Esophagus muscularis mucosa (tissue), 4 donors: ENCODE data around the gene SURF4. TPM values are rescaled to one million over a fixed set of nuclear protein-coding genes. Genes with fewer than 3 reads are reported as not detected.
"Not testable (repeated sequence)": the region's sequence is repeated elsewhere in the genome, so short reads cannot be mapped to it uniquely, and the experiment has no call there.

Experiments used
- DNase-seq: peaks from one replicate; pipeline ENCODE4 v3.0.0-alpha.2; 2017; ENCODE audit errors: extremely low spot score
- H3K27ac ChIP-seq, 4 donors: fragments of 200-600 bp; sonication (generic); replicated peaks in 1 of 4; 1 replicate in 3 of 4; 2 replicates in 1 of 4; pipeline ENCODE4 v1.5.1; 2016 to 2019; ENCODE audit warnings: mild to moderate bottlenecking in 1 of 4
- H3K27me3 ChIP-seq, 4 donors: fragments of 200-600 bp; sonication (generic); one replicate each; pipeline versions ENCODE4 v1.5.1 to v1.6.0; 2016 to 2019
- H3K36me3 ChIP-seq, 4 donors: fragments of 200-600 bp; sonication (generic); one replicate each; pipeline ENCODE4 v1.5.1; 2016 to 2019
- H3K4me1 ChIP-seq, 4 donors: fragments of 200-600 bp; sonication (generic); one replicate each; pipeline ENCODE4 v1.5.1; 2016 to 2019
- H3K4me3 ChIP-seq, 4 donors: fragments of 200-600 bp; sonication (generic); 1 replicate in 2 of 4; 2 replicates in 2 of 4; pipeline ENCODE4 v1.5.1; 2016 to 2019; ENCODE audit warnings: mild to moderate bottlenecking in 4 of 4, moderate library complexity in 1 of 4
- H3K9me3 ChIP-seq, 4 donors: fragments of 200-600 bp; sonication (generic); 1 replicate in 3 of 4; 2 replicates in 1 of 4; pipeline ENCODE4 v1.5.1; 2016 to 2019
- EP300 ChIP-seq: sonication (generic); formaldehyde crosslinking; IDR thresholded peaks from one replicate; pipeline ENCODE4 v1.6.1; 2017; ENCODE audit warnings: antibody characterized with exemption
- POLR2A ChIP-seq: fragments of 450-650 bp; IDR thresholded peaks from one replicate; pipeline ENCODE4 v1.6.1; 2017; ENCODE audit warnings: antibody characterized with exemption, moderate library complexity, mild to moderate bottlenecking, low read depth
- POLR2AphosphoS5 ChIP-seq, 2 donors: sonication (generic); formaldehyde crosslinking; IDR thresholded peaks; one replicate each; pipeline ENCODE4 v1.6.1; 2017; ENCODE audit warnings: antibody characterized with exemption in 2 of 2
- WGBS: methylation state at CpG from one replicate; pipeline ENCODE4 v1.1.5; 2018; 5-methylcytosine and 5-hydroxymethylcytosine counted together
- intact Hi-C: fragments of 100-400 bp; cut with DNase I; formaldehyde crosslinking; loops from one replicate; pipeline ENCODE4 v1.15.1; 2023
- total RNA-seq, 4 donors: library from RNA; depleted of rRNA; stranded (reverse); fragments of >200 nt; gene quantifications; one replicate each; pipeline versions ENCODE4 v1.1.0 to v1.2.1, GENCODE V29; 2016
- TF ChIP-seq, protein P1 (sequence below), 3 experiments: fragments of 200-600 bp in 2 of 3; fragments of 450-650 bp in 1 of 3; sonication (generic) in 2 of 3; IDR thresholded peaks; one replicate each; pipeline ENCODE4 v1.5.1; 2017 to 2019; ENCODE audit warnings: antibody characterized with exemption in 3 of 3, mild to moderate bottlenecking in 2 of 3, moderate library complexity in 1 of 3

The SURF4 gene
- total RNA-seq, 4 donors from 2014 or later = 83.9 to 139 (median 127) TPM

- Histone ChIP-seq H3K27me3 (peaks cover 0 to 4% (median 0%) of the 10 kb centered on the region in 4 donors), H3K4me1 (no peaks in the 10 kb centered on the region), H3K9me3 (no peaks in the 10 kb centered on the region), H3K4me3 (no peak overlapping the region), H3K36me3 (no peaks in the 10 kb centered on the region), H3K27ac (no peak overlapping the region)
- TF ChIP-seq, protein P1, sequence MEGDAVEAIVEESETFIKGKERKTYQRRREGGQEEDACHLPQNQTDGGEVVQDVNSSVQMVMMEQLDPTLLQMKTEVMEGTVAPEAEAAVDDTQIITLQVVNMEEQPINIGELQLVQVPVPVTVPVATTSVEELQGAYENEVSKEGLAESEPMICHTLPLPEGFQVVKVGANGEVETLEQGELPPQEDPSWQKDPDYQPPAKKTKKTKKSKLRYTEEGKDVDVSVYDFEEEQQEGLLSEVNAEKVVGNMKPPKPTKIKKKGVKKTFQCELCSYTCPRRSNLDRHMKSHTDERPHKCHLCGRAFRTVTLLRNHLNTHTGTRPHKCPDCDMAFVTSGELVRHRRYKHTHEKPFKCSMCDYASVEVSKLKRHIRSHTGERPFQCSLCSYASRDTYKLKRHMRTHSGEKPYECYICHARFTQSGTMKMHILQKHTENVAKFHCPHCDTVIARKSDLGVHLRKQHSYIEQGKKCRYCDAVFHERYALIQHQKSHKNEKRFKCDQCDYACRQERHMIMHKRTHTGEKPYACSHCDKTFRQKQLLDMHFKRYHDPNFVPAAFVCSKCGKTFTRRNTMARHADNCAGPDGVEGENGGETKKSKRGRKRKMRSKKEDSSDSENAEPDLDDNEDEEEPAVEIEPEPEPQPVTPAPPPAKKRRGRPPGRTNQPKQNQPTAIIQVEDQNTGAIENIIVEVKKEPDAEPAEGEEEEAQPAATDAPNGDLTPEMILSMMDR (IDR thresholded peaks at IDR 0.05) = no peak
- no peak for TF ChIP-seq EP300
- TF ChIP-seq POLR2A = no peak
- TF ChIP-seq POLR2AphosphoS5 (IDR thresholded peaks at IDR 0.05) = no peak
- WGBS = 85% methylated on average over 10 of the region's 10 CpGs
- intact Hi-C loops = no loop called here
- no peak for DNase-seq
Observed at GRCh38 chr9:133323211-133323610, 52.6 kb downstream of the SURF4 start.

DNA sequence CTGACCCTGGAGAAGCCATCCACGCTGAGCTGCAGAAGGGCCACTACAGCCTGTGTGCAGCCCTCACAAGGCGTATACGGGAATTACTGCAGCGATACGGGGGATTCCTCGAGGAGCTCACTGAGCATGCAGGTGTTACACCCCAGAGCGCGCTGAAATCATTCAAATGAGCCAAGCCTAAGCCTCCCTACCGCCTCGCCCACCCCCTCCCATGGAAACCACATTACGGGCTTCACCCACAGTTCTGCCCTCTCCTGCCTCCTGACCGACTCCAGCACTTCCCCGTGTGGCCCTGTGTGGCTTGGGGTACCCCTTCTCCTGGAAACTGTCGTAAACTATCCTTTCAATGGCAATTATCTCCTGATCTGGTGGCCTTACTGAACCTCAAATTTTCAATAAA lies 53.2 kb downstream of the SURF4 start:
- intact Hi-C loops = no loop called here
- 84% methylated on average over 10 of the region's 14 CpGs for WGBS
- DNase-seq = no peak
- Histone ChIP-seq H3K27ac (no peak overlapping the region), H3K36me3 (no peaks in the 10 kb centered on the region), H3K27me3 (peaks cover 0 to 4% (median 0%) of the 10 kb centered on the region in 4 donors), H3K4me1 (no peaks in the 10 kb centered on the region), H3K4me3 (no peak overlapping the region), H3K9me3 (no peaks in the 10 kb centered on the region)
- TF ChIP-seq, protein P1 (IDR thresholded peaks at IDR 0.05) = no peak
- no peak for TF ChIP-seq POLR2A

- H3K4me3 ChIP-seq = no peak overlapping the region
- DNase-seq = no peak
- H3K9me3 ChIP-seq = no peaks in the 10 kb centered on the region
- intact Hi-C loops = no loop called here
- H3K27ac ChIP-seq = no peak overlapping the region
- H3K4me1 ChIP-seq = no peaks in the 10 kb centered on the region
- TF ChIP-seq POLR2AphosphoS5 (IDR thresholded peaks at IDR 0.05) = no peak
- TF ChIP-seq, protein P1 (IDR thresholded peaks at IDR 0.05) = no peak
- TF ChIP-seq POLR2A = no peak
- no peak for TF ChIP-seq EP300
- peaks cover 0 to 9% (median 0%) of the 10 kb centered on the region in 4 donors for H3K27me3 ChIP-seq
- 86% methylated on average over 13 of the region's 13 CpGs for WGBS
- no peaks in the 10 kb centered on the region for H3K36me3 ChIP-seq
Observed at GRCh38 chr9:133321411-133321935, 54.4 kb downstream of the SURF4 start.

GRCh38 chr9:133320421-133320881 lies 55.4 kb downstream of the SURF4 start:
- intact Hi-C loops = no loop called here
- no peak for DNase-seq
- no peaks in the 10 kb centered on the region for H3K9me3 ChIP-seq
- no peak overlapping the region for H3K4me3 ChIP-seq
- H3K4me1 ChIP-seq = no peaks in the 10 kb centered on the region
- peaks cover 0 to 9% (median 0%) of the 10 kb centered on the region in 4 donors for H3K27me3 ChIP-seq
- H3K27ac ChIP-seq = no peak overlapping the region
- TF ChIP-seq, protein P1 (IDR thresholded peaks at IDR 0.05) = no peak
- TF ChIP-seq EP300 (no peak), POLR2AphosphoS5 (IDR thresholded peaks at IDR 0.05) (no peak)
- no peaks in the 10 kb centered on the region for H3K36me3 ChIP-seq
- WGBS = 70% methylated on average over 8 of the region's 13 CpGs

DNA sequence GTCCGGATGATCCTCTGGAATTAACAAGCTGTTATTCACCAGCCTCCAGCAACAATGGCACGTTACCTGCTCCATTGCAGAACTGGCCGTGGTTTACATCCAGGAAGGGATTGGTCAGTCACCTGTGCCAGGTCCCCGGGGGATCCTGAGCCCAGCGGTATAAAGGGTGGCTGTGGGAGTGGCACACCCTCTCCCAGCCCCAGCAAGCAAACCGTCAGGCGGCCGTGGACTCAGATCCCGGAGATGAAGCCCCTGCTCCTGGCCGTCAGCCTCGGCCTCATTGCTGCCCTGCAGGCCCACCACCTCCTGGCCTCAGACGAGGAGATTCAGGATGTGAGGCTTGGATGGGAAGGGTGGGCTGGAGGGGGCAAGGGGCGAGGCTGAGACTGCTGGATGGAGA lies 58.3 kb downstream of the SURF4 start:
- H3K4me3 ChIP-seq, H3K27ac ChIP-seq, H3K36me3 ChIP-seq, H3K9me3 ChIP-seq, intact Hi-C loops, DNase-seq, H3K27me3 ChIP-seq, H3K4me1 ChIP-seq: not testable (repeated sequence)
- 85% methylated on average over 6 of the region's 13 CpGs for WGBS
